GM23338 (cell line): Measurements from ENCODE around the gene GPR176.

ENCODE experiments used
- ETS1 ChIP-seq: IDR thresholded peaks from 2 replicates; pipeline ENCODE4 v1.6.1; 2016; ENCODE audit warnings: antibody characterized with exemption
- EZH2 ChIP-seq: fragments of 200-600 bp; sonication (generic); IDR thresholded peaks from one replicate; pipeline ENCODE4 v1.8.0; 2017; ENCODE audit warnings: antibody characterized with exemption, mild to moderate bottlenecking, low read depth; ENCODE audit not compliant: unreplicated experiment
- NANOG ChIP-seq: IDR thresholded peaks from 2 replicates; pipeline ENCODE4 v1.6.1; 2016; ENCODE audit warnings: antibody characterized with exemption, borderline replicate concordance
- TF ChIP-seq, protein P1 (sequence below), 2 experiments: fragments of 200-600 bp in 1 of 2; sonication (generic) in 1 of 2; conservative IDR thresholded peaks; 2 replicates each; pipeline versions ENCODE4 v1.5.1 to v1.6.1; 2016 to 2017; ENCODE audit warnings: antibody characterized with exemption in 2 of 2, low read depth in 2 of 2, mild to moderate bottlenecking in 2 of 2, moderate library complexity in 1 of 2

DNA sequence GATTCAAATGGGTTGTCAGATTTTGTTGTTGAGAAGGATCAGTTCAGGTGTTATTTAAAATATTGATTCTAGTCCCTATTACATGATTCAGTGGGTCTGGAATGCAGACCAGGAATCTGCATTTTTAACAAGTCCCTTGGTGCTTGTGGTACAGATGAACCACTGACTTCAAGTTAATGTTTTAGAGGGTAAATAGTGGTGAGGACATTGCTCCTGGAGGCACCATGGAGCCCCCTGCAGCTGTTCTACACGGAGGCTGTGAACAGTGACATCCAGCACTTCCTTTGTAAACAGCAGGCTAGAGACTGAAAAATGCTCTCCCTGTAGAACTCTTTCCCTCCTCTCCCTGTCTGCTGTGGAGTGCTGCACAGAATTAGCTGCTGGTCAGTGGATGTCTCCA lies 132.6 kb downstream of the GPR176 start:
- TF ChIP-seq, protein P1, sequence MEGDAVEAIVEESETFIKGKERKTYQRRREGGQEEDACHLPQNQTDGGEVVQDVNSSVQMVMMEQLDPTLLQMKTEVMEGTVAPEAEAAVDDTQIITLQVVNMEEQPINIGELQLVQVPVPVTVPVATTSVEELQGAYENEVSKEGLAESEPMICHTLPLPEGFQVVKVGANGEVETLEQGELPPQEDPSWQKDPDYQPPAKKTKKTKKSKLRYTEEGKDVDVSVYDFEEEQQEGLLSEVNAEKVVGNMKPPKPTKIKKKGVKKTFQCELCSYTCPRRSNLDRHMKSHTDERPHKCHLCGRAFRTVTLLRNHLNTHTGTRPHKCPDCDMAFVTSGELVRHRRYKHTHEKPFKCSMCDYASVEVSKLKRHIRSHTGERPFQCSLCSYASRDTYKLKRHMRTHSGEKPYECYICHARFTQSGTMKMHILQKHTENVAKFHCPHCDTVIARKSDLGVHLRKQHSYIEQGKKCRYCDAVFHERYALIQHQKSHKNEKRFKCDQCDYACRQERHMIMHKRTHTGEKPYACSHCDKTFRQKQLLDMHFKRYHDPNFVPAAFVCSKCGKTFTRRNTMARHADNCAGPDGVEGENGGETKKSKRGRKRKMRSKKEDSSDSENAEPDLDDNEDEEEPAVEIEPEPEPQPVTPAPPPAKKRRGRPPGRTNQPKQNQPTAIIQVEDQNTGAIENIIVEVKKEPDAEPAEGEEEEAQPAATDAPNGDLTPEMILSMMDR (conservative IDR thresholded peaks at IDR 0.05; ENCODE audit: low read depth in 2 of 2), result no peak
- TF ChIP-seq ETS1, result no peak
- TF ChIP-seq EZH2, result no peak
- no peak for TF ChIP-seq NANOG
